ENCODE measurements around the gene C16orf86. TPM values are rescaled to one million over a fixed set of nuclear protein-coding genes. Genes with fewer than 3 reads are reported as not detected.

The C16orf86 gene
- total RNA-seq, 2 donors from 2014 or later, result 1.1 to 1.4 TPM

GRCh38 chr16:67674851-67675578 lies 8.4 kb downstream of the C16orf86 start:
- peak overlapping the region; percentile 86 for H3K27ac ChIP-seq
- H3K4me1 ChIP-seq, result peaks cover 22% of the 10 kb centered on the region
- no peak overlapping the region for H3K4me3 ChIP-seq
- intact Hi-C loops (cut with DNase I), result loop anchor here (5.0 kb wide), 3 partner anchors 42 to 252 kb away; partner anchors contain the start of gene GFOD2
- TF ChIP-seq CTCF (IDR thresholded peaks at IDR 0.05), result no peak
- DNase-seq, result no peak
- no peaks in the 10 kb centered on the region for H3K36me3 ChIP-seq
- H3K9me3 ChIP-seq, result no peaks in the 10 kb centered on the region
- no peaks in the 10 kb centered on the region for H3K27me3 ChIP-seq
- H3K9ac ChIP-seq (ENCODE audit: low read depth in 2 of 2, low read length in 2 of 2), result peak overlapping the region; percentile 26 to 67

GRCh38 chr16:67675579-67675935 lies 8.9 kb downstream of the C16orf86 start:
- intact Hi-C loops (cut with DNase I), result loop anchor here (5.0 kb wide), 2 partner anchors 42 to 252 kb away; partner anchors contain the start of gene GFOD2

GRCh38 chr16:67675999-67676398 lies 9.4 kb downstream of the C16orf86 start:
- intact Hi-C loops (cut with DNase I), result loop anchor here (5.0 kb wide), 2 partner anchors 41 to 251 kb away; partner anchors contain the start of gene GFOD2
- Histone ChIP-seq H3K27ac (no peak overlapping the region), H3K36me3 (no peaks in the 10 kb centered on the region), H3K9me3 (no peaks in the 10 kb centered on the region), H3K9ac (ENCODE audit: low read depth in 2 of 2, low read length in 2 of 2) (no peak overlapping the region), H3K4me3 (no peak overlapping the region), H3K27me3 (no peaks in the 10 kb centered on the region), H3K4me1 (peaks cover 22% of the 10 kb centered on the region)
- no peak for TF ChIP-seq CTCF (IDR thresholded peaks at IDR 0.05)
- DNase-seq, result no peak

More at GRCh38 chr16:67675579-67675935, 8.9 kb downstream of the C16orf86 start:
- DNase-seq, result no peak
- Histone ChIP-seq H3K27ac (no peak overlapping the region), H3K36me3 (no peaks in the 10 kb centered on the region), H3K27me3 (no peaks in the 10 kb centered on the region), H3K9me3 (no peaks in the 10 kb centered on the region), H3K4me3 (no peak overlapping the region), H3K9ac (ENCODE audit: low read depth in 2 of 2, low read length in 2 of 2) (no peak overlapping the region), H3K4me1 (peaks cover 22% of the 10 kb centered on the region)
- no peak for TF ChIP-seq CTCF (IDR thresholded peaks at IDR 0.05)

- Histone ChIP-seq H3K4me3 (no peak overlapping the region), H3K4me1 (peaks cover 22% of the 10 kb centered on the region), H3K9me3 (no peaks in the 10 kb centered on the region), H3K27me3 (no peaks in the 10 kb centered on the region), H3K36me3 (no peaks in the 10 kb centered on the region), H3K27ac (no peak overlapping the region), H3K9ac (ENCODE audit: low read depth in 2 of 2, low read length in 2 of 2) (no peak overlapping the region)
- intact Hi-C loops (cut with DNase I), result loop anchor here (5.0 kb wide), 2 partner anchors 41 to 251 kb away; partner anchors contain the start of gene GFOD2
- no peak for DNase-seq
- TF ChIP-seq CTCF (IDR thresholded peaks at IDR 0.05), result no peak
These were observed 9.9 kb downstream of the C16orf86 start for GRCh38 chr16:67676516-67676915.

GRCh38 chr16:67676939-67677338 lies 10.3 kb downstream of the C16orf86 start:
- H3K4me3 ChIP-seq, result no peak overlapping the region
- TF ChIP-seq CTCF (IDR thresholded peaks at IDR 0.05), result no peak
- H3K27me3 ChIP-seq, result no peaks in the 10 kb centered on the region
- H3K9ac ChIP-seq (ENCODE audit: low read depth in 2 of 2, low read length in 2 of 2), result no peak overlapping the region
- no peak for DNase-seq
- H3K4me1 ChIP-seq, result peaks cover 22% of the 10 kb centered on the region
- intact Hi-C loops (cut with DNase I), result loop anchor here (5.0 kb wide), 2 partner anchors 40 to 250 kb away; partner anchors contain the start of gene GFOD2
- H3K9me3 ChIP-seq, result no peaks in the 10 kb centered on the region
- H3K27ac ChIP-seq, result no peak overlapping the region
- H3K36me3 ChIP-seq, result no peaks in the 10 kb centered on the region

Measured in colonic mucosa (tissue), 4 donors.